Right kidney (tissue), 1 donor: Measurements from ENCODE around the gene NCK1.
"Not testable (repeated sequence)": the region's sequence is repeated elsewhere in the genome, so short reads cannot be mapped to it uniquely, and the experiment has no call there.

Source experiments
- DNase-seq: peaks from one replicate; pipeline ENCODE4 v3.0.0-alpha.2; 2016

NCK1 gene

DNA sequence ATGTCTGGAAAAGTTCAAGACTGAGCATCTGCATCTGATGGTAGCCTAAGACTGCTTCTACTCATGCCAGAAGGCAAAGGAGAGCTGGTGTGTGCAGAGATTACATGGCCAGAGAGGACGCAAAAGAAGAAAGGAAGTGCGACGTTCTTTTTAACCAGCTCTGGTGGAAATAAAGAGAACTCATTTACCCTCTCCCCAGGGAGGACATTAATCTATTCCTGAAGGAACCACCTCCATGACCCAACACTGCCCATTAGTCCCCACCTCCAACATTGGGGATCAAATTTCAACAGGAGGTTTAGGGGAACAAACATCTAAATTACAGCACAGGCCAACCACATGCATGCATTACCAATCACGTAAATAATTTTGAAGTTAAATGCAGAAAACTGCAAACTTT lies 1.5 kb upstream of the NCK1 start:
- DNase-seq = peak; percentile 23

DNA sequence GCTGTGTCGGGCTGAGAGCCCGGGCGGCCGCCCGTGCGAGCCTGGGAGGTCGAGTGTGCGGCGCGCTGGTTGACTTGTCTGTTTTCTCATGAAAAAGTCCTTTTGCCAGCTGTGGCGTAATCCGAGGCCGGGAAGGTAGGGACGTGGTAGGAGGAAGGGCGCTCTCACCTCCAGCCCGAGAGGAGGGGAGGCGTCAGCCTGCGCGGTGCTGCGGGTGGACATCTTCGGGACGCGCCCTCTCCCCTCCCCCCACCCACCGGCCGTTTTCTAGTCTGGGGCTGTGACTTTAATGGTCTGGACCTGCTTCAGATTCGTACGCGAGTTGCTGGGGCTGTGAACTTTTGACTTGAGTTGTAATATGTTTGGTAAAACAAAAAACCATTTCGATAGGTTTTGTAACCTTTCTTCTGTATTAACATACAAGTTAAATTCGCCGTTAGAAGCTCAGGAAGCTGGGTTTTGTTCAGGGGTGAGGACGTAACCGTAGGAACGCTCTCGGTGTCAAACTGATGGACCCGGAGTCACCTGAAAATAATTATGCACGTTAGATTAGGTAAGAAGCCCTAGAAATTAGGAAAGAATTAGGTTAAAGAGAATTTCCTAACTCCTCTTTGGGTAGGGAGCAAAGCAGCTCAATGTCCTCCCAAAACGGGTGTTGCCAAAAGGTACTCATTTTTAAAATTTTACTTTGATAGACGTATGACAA lies 762 bp downstream of the NCK1 start:
- no peak for DNase-seq

DNA sequence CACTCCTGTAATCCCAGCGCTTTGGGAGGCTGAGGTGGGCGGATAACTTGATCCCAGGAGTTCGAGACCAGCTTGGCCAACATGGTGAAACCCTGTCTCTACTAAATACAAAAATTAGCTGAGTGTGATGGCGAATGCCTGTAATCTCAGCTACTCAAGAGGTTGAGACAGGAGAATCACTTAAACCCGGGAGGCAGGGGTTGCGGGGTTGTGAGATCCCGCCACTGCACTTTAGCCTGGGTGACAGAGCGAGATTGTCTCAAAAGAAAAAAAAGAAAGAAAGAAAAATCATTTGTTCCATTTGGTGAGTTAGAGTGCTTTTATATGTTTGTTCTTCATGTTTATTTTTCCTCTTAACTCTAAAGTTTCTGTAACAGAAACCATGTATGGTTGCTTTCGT lies 7.3 kb downstream of the NCK1 start:
- DNase-seq = no peak

DNA sequence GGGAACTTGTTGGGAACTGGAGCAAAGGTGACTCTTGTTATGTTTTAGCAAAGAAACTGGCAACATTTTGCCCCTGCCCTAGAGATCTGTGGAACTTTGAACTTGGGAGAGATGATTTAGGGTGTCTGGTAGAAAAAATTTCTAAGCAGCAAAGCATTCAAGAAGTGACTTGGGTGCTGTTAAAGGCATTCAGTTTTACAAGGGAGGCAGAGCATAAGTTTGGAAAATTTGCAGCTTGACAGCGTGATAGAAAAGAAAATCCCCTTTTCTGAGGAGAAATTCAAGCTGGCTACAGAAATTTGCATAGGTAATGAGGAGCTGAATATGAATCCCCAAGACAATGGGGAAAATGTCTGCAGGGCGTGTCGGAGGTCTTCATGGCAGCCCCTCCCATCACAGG lies 10.2 kb downstream of the NCK1 start:
- not testable (repeated sequence) for DNase-seq

DNA sequence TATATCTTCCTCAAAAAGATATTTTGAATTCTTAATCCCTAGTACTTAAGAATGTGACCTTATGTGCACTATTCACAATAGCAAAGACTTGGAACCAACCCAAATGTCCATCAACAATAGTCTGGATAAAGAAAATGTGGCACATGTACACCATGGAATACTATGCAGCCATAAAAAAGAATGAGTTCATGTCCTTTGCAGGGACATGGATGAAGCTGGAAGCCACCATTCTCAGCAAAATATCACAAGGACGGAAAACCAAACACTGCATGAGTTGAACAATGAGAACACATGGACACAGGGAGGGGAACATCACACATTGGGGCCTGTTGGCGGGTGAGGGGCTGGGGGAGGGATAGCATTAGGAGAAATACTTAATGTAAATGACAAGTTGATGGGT lies 17.5 kb downstream of the NCK1 start:
- not testable (repeated sequence) for DNase-seq

DNA sequence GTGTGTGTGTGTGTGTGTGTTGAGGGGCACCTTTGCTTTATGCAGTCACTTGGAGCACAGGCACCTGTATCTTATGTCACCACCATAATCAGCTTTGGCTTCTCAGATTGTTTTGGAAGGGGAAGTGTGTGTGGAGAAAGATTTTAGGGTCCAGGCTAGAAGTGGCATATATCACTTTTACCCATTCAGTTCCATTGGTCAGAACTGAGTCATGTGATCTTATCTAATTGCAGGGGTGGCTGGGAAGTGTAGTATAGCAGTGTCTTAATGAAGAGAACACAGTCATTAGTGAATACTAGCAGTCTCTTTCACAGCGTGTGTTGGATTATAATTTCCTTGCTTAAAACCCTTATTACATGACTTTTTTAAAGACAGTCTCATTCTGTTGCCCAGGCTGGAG lies 20.6 kb downstream of the NCK1 start:
- no peak for DNase-seq

DNA sequence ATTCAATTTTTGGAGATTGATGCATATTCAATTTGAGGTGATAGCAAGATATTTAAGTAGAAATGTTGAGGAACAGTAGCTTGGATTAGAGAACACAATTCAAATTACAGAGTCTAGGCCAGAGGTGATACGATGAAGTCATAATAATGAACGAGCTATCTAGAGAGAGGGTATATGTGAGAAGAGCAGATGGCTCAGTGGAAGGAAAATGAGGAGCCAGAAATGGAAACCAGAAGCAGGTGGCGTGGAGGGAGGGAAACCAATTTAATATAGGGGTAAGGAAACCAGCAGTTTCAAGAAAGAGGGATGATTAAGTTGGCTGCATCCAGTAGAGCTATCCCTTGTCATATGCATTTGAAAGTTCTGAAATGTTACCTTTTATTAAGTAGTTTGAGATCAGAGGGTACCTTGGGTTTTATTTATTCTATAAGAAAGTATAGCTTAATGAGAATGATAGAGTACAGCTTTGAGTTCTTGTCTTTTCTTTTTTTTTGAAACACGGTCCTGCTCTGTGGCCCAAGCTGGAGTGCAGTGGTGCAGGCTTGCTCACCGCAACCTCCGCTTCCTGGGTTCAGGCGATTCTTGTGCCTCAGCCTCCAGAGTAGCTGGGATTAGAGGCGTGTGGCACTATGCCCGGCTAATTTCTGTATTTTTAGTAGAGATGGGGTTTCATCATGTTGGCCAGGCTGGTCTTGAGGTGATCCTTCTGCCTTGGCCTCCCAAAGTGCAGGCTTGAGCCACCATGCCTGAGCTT lies 22.1 kb downstream of the NCK1 start:
- no peak for DNase-seq

DNA sequence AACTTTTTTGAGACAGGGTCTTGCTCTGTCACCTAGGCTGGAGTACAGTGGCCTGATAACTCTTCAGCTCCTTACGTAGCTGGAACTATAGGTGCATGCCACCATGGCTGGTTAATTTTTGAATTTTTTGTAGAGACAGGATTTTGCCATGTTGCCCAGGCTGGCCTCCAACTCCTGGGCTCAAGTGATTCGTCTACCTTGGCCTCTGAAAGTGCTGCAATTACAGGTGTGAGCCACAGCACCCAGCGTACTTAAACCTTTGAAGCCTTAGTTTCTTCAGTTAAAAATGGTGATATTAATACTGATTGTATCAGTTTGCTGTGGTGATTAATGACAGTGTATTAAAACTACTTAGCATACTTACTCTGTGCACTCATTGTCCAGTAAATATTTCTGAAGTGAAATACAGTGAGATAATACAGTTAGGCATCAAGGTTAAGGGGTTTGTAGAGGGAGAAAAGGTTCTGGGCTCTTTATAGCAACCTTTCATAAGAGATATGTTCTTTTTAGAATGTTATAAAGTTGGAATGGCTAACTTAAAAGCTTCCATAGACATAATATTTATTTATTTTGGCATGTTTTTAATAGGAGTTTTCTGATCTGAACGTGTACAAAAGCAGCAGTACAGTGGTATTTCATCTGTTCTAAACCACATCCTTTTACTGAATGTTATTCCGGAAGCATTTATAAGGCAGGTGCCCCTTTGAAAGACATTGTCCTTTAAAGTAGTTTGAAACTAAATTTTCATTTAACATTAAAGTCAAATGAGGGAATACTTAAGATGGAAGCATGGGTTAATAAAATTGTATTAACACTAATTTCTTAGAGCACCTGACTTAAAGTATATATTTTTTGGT lies 23.6 kb downstream of the NCK1 start:
- DNase-seq = no peak

DNA sequence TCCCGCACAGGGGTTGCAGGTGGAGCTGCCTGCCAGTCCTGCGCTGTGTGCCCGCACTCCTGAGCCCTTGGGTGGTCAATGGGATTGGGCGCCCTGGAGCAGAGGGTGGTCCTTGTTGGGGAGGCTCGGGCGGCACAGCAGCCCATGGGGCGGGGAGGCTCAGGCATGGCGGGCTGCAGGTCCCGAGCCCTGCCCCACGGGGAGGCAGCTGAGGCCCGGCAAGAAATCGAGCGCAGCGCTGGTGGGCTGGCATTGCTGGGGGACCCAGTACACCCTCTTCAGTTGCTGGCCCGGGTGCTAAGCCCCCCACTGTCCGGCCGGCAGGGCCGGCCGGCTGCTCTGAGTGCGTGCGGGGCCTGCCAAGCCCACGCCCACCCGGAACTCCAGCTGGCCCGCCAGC lies 27.9 kb downstream of the NCK1 start:
- no peak for DNase-seq

DNA sequence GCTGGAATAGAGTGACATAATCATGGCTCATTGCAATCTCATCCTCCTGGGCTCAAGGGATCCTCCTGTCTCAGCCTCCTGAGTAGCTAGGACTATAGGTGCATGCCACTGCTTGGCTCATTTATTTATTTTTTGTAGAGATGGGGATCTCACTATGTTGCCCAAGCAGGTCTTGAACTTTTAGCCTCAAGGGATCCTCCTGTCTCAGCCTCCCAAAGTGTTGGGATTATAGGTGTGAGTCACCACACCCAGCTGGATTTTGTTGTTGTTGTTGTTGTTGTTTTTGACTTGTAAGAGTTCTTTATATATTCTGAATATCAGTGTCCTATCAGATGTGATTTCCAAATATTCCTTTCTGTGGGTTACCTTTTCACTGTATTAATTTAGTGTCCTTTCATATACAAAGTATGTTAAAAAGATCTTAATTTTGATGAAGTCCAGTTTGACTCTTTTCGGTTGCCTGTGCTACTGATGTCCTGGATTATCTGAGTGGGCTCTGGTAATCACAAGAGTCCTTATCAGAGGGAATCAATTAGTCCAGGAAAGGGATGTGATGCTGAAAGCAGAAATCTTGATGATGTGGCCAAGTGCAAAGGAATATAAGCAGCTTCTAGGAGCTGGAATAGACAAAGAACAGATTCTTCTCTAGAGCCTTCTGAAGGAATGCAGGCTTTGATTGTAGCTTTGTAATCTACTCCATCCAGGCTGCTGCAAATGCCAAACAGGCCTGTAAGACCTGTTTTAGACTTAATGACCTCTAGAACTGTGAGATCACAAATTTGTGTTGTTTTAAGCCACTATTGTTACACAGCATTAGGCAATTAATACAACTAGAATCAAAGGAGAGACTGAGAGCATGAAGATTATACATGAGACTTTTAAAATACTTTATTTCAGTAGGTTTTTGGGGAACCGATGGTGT lies 30.2 kb downstream of the NCK1 start:
- DNase-seq = no peak

DNA sequence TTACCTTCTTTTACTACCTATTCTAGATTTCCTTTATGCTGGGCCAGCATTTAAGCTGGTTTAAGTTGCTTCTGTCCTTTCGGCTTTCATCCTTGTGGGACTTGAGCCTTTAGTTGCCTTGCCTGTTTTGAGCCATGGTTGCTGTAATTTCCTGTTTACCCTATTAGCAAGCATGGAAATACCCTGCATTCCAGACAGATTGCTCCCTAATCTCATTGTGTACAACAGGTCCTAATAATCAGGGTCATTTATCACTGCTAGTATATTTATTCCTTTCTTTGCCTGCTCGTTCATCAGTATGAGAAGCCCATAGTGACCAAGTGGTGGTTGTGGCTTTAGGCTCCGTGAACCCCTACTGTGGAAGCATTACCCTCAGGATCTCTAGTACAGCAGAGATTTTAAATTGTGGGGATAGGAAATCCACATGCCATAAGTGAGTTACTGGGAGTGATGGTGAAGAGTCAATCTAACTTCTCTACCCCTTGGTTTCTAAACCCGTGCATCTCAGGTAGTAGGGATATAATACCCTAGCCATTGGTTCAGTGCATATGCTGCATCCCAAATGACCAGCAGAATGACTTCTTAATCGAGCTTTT lies 31.9 kb downstream of the NCK1 start:
- DNase-seq = no peak

DNA sequence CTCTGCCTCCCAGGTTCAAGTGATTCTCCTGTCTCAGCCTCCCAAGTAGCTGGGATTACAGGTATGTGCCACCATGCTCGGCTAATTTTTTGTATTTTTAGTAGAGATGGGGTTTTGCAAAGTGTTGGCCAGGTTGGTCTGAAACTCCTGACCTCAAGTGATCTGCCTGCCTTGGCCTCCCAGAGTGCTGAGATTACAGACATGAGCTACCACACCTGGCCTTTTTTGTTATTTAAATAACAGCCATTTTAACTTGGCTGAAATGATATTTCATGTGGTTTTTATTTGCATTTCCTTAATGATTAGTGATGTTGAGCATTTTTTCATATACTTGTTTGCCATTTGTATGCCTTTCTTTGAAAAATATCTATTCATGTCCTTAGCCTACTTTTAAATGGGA lies 35.2 kb downstream of the NCK1 start:
- not testable (repeated sequence) for DNase-seq

DNA sequence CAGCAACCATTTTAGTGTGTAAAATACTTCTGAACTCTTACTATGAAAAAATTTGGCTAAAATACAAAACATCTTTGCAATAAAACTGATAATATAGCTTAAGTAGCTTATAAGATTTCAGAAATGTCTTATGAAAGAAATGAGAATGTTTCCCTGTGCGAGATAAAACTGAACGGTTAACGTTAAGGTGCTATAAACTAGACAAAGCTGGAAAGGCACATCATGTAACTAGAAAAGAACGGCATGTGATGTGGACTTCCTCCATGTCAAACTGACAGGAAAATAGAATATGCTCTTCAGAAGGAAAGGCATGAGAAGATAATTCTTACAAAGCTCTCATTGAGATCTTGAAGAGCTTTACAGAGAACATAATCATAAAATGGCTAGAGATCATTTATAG lies 36.5 kb downstream of the NCK1 start:
- no peak for DNase-seq

DNA sequence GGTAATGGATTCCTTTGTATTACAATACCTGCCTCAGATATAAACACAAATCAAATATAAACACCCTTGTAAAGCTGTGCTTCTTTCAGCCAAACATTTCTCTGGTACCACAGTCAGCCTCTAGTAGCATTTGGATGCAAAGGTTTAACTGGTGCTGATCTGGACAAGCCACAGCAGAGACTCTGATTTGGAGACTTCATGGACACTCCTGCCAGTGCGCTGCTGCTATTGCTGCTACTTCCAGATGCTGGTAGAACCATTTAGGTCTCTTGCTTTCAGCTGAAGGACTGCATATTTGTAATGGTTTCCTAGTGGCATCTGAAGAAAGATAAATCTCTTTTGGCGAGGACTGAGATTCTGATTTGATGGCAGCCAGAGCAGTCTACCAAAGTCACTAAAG lies 36.9 kb downstream of the NCK1 start:
- no peak for DNase-seq

DNA sequence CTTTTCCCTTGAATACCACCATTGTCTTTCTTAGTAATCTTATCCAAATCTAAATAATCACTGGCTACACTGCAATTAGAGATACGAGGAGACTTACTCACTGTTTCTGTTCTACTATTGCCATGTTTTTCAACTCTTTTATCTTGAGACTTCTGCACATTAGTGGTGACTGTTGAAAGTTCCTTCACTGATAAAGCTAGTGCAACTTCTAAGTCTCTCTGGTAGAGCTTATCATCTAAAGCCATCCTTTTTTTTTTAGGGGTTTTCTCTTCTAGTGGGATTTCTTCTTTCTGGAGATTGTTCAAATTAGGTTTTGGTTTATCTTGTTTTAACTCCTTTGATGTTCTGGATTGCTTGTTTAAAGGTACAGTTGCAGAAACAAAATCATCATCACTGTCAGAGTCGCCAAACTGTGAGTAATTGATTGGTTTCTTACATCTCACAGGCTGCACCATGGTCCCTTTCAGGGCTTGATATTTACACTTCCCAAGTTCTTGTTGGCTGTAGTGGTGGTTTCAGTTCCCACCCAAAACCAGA lies 37.7 kb downstream of the NCK1 start:
- no peak for DNase-seq

DNA sequence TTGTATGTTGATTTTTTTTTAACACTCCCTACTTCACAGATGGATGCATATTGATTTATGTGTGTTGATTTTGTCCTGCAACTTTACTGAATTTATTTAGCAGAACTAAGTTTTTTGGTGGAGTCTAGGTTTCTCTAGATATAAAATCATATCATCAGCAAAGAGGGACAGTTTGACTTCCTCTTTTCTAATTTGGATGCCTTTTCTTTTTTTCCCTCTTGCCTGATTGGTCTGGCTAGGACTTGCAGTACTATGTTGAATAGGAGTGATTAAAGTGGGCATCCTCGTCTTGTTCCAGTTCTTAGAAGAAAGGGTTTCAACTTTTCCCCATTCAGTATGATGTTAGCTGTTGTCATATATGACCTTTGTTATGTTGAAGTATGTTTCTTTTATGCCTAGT lies 38.7 kb downstream of the NCK1 start:
- not testable (repeated sequence) for DNase-seq

DNA sequence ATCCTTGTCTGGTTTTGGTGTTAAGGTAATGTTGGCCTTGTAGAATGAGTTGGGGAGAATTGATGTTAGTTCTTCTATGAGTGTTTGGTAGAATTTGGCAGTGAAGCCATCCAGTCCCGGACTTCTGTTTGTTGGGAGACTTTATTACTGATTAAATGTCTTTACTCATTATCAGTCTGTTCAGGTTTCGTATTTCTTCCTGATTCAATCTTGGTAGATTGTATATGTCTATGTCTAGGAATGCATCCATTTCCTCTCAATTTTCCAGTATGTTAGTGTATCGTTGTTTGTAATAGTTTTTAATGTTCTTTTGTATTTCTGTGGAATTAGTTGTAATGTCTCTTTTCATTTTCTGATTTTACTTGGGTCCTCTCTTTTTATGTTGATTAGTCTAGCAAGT lies 39.4 kb downstream of the NCK1 start:
- no peak for DNase-seq

DNA sequence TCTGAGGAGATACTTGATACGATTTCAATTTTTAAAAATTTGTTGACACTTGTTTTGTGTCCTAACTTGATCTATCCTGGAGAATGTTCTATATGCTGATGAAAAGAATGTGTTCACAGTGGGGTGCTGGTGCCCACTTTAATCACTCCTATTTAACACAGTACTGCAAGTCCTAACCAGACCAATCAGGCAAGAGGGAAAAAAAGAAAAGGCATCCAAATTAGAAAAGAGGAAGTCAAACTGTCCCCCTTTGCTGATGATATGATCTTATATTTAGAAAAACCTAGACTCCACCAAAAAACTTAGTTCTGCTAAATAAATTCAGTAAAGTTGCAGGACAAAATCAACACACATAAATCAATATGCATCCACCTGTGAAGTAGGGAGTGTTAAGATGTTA lies 40.5 kb downstream of the NCK1 start:
- not testable (repeated sequence) for DNase-seq

DNA sequence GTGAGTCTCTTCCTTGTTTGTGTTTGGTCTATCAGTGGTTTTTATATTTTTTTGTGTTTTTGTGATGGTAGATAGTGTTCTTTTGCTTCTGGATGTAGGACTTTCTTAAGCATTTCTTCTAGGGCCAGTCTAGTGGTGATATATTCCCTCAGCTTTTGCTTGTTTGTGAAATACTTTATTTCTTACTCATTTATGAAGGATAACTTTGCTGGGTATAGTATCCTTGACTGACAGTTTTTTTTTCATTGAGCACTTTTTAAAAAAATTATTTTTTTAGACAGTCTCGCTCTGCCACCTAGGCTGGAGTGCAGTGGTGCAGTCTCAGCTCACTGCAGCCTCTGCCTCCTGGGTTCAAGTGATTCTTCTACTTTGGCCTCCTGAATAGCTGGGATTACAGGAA lies 41.9 kb downstream of the NCK1 start:
- DNase-seq = no peak

DNA sequence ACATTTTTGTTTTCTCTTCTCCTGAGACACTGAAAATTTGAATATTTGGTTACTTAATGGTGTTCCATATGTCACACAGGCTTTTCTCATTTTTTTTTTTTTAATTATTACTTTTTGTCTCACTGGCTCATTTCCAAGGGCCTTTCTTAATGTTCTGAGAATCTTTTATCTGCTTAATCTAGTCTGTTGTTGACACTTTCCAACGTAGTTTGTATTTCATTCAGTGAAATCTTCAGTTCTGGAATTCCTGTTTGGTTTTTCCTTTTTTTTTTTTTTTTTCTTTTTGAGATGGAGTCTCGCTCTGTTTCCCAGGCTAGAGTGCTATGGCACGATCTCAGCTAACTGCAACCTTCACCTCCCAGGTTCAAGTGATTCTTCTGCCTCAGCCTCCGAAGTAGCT lies 42.7 kb downstream of the NCK1 start:
- no peak for DNase-seq

DNA sequence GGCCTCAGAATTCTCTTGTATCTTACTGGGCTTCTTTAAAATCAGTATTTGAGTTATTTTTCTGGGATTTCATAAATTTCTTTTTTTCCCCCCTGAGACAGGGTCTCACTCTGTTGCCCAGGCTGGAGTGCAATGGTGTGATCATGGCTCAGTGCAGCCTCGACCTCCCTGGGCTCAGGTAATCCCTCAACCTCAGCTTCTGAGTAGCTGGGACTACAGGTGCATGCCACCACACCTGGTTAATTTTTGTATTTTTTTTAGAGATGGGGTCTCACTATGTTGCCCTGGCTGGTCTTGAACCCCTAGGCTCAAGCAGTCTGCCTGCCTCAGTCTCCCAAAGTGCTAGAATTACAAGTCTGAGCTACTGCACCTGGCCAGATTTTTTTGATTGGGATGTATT lies 43.5 kb downstream of the NCK1 start:
- no peak for DNase-seq
